Urinary bladder (tissue), 4 donors: ENCODE results near the gene FUT3. TPM values are rescaled to one million over a fixed set of nuclear protein-coding genes. Genes with fewer than 3 reads are reported as not detected.
"Not testable (repeated sequence)": the region's sequence is repeated elsewhere in the genome, so short reads cannot be mapped to it uniquely, and the experiment has no call there.

Experiments
- DNase-seq: peaks from one replicate; pipeline ENCODE4 v3.0.0-alpha.2; 2015; ENCODE audit errors: extremely low spot score
- H3K27ac ChIP-seq: one replicate; pipeline ENCODE4 v1.5.1; 2013; ENCODE audit warnings: low read depth, mild to moderate bottlenecking, moderate library complexity
- H3K36me3 ChIP-seq: one replicate; pipeline ENCODE4 v1.6.1; 2013; ENCODE audit warnings: mild to moderate bottlenecking, moderate library complexity; ENCODE audit not compliant: insufficient read depth
- H3K4me1 ChIP-seq: one replicate; pipeline ENCODE4 v1.6.1; 2013; ENCODE audit warnings: mild to moderate bottlenecking, moderate library complexity; ENCODE audit not compliant: insufficient read depth
- H3K4me3 ChIP-seq: one replicate; pipeline ENCODE4 v1.5.1; 2013; ENCODE audit warnings: low read depth, low read length
- WGBS: extraction: QIAGEN DNeasy Blood & Tissue Kit; methylation state at CpG from one replicate; pipeline ENCODE4 v1.1.7; 2013; 5-methylcytosine and 5-hydroxymethylcytosine counted together
- polyA plus RNA-seq: library from polyadenylated mRNA; stranded (reverse); fragments of 200-250 nt; gene quantifications from one replicate; pipeline ENCODE4 v1.2.3, GENCODE V29; 2013
- total RNA-seq: library from RNA; depleted of rRNA; stranded (reverse); fragments of >200 nt; gene quantifications from one replicate; pipeline ENCODE4 v1.2.3, GENCODE V29; 2014
- donor health status: healthy with polysubstance abuse.
- donor health status: healthy.

The FUT3 gene
- total and polyA plus RNA-seq, 2 donors: 0.29 to 0.63 TPM

DNA sequence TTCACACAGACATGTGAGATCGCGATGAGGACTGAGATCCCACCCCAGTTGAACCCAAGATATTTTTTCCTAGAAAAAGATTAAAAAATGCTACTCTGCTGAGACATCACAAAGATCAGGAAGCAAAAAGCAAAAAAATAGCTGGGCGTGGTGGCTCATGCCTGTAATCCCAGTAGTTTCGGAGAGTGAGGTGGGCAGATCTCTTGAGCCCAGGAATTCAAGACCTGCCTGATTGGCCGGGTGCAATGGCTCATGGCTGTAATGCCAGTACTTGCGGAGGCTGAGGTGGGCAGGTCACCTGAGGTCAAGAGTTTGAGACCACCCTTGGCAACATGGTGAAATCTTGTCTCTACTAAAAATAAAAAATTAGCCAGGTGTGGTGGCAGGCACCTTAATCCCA lies 1.1 kb downstream of the FUT3 start:
- no peaks in the 10 kb centered on the region for H3K36me3 ChIP-seq

GRCh38 chr19:5848621-5849020 lies 2.6 kb downstream of the FUT3 start:
- H3K36me3 ChIP-seq, H3K4me1 ChIP-seq, H3K27ac ChIP-seq, DNase-seq, H3K4me3 ChIP-seq: not testable (repeated sequence)
- 67% methylated on average over 5 of the region's 5 CpGs for WGBS

More for the DNA sequence above, 1.1 kb downstream of the FUT3 start:
- DNase-seq: no peak
- Histone ChIP-seq H3K4me3 (no peak overlapping the region), H3K4me1 (no peaks in the 10 kb centered on the region), H3K27ac (no peak overlapping the region)
- 82% methylated on average over 6 of the region's 6 CpGs for WGBS

- 87% methylated on average over 10 of the region's 10 CpGs for WGBS
- H3K27ac ChIP-seq, H3K4me1 ChIP-seq, H3K4me3 ChIP-seq, DNase-seq, H3K36me3 ChIP-seq: not testable (repeated sequence)
These were observed 3.4 kb downstream of the FUT3 start for GRCh38 chr19:5847846-5848245.

- no peak for DNase-seq
- no peak overlapping the region for H3K4me3 ChIP-seq
- H3K36me3 ChIP-seq: no peaks in the 10 kb centered on the region
- H3K4me1 ChIP-seq: no peaks in the 10 kb centered on the region
- 87% methylated on average over 24 of the region's 24 CpGs for WGBS
- no peak overlapping the region for H3K27ac ChIP-seq
These were observed 6.5 kb downstream of the FUT3 start for GRCh38 chr19:5844456-5845433.

- Histone ChIP-seq H3K36me3 (no peaks in the 10 kb centered on the region), H3K4me3 (no peak overlapping the region), H3K27ac (no peak overlapping the region), H3K4me1 (no peaks in the 10 kb centered on the region)
- no peak for DNase-seq
- WGBS: 93% methylated on average over 21 of the region's 21 CpGs
These were observed 7.8 kb downstream of the FUT3 start for GRCh38 chr19:5843295-5843927.

DNA sequence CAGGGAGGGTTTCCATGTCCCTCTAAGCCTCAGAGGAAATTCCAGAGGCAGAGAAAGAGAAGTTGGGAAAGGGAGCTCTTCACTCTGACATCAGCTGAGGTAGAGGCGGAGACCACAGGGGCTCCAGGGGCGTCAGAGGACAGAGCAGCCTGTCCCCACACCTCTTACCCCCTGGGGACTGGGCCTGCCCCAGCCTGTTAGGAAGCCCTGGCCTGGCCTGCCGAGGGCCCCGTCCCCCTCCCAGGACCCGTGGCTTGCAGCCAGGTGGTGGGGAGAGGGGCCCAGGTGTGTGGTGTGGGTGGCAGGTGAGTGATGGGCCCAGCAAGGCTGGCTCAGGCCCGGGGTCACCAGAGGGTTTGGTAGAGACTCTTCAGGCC lies 9.5 kb downstream of the FUT3 start:
- not testable (repeated sequence) for H3K4me3 ChIP-seq, H3K27ac ChIP-seq, H3K36me3 ChIP-seq, H3K4me1 ChIP-seq, DNase-seq
- 84% methylated on average over 6 of the region's 6 CpGs for WGBS

GRCh38 chr19:5839065-5840017 lies 11.9 kb downstream of the FUT3 start, which contains the start of gene FUT6:
FUT6 (minus strand) TSS chr19:5839702; CDS start chr19:5832567, 7,135 bp downstream.
- 85% methylated on average over 9 of the region's 9 CpGs for WGBS
- H3K4me3 ChIP-seq: no peak within 1 kb of the TSS
- H3K27ac ChIP-seq: no peak within 1 kb of the TSS
- H3K4me1 ChIP-seq: no peaks in the 10 kb centered on the region
- H3K36me3 ChIP-seq: no peaks in the 10 kb centered on the region
- DNase-seq: no peak

GRCh38 chr19:5838353-5839064 lies 12.7 kb downstream of the FUT3 start:
- 56% methylated on average over 20 of the region's 20 CpGs for WGBS
- H3K27ac ChIP-seq: no peak overlapping the region
- no peak for DNase-seq
- no peaks in the 10 kb centered on the region for H3K36me3 ChIP-seq
- H3K4me1 ChIP-seq: no peaks in the 10 kb centered on the region
- no peak overlapping the region for H3K4me3 ChIP-seq

DNA sequence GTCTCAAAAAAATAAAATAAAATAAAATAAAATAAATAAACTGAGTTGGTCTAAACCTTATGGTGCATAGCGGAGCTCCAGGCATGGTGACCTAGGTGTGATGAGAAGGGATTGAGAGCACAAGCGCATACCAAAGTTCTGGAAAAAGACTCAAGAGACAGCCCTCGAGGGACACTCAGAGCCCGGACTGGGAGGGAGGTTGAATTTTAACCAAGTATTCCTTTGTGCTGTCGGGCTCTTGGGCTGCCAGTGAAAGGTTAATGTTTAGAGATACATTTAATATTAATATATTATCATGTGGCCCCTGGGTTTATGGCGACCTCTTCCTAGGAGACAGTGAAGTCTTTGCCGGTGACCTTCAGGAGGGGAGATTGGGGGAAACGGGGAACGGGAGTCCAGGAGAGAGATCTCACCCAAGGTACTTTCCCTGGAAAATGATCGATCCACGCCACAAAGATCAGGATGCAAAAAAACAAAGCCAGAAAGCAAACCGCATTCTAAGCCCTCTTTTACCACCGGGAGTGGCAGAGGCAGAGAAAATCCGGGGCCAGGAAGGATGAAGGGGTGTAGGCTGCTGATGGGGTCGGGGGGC lies 13.4 kb downstream of the FUT3 start:
- H3K36me3 ChIP-seq: no peaks in the 10 kb centered on the region
- H3K27ac ChIP-seq: no peak overlapping the region
- WGBS: 45% methylated on average over 15 of the region's 15 CpGs
- no peak for DNase-seq
- H3K4me1 ChIP-seq: no peaks in the 10 kb centered on the region
- no peak overlapping the region for H3K4me3 ChIP-seq

DNA sequence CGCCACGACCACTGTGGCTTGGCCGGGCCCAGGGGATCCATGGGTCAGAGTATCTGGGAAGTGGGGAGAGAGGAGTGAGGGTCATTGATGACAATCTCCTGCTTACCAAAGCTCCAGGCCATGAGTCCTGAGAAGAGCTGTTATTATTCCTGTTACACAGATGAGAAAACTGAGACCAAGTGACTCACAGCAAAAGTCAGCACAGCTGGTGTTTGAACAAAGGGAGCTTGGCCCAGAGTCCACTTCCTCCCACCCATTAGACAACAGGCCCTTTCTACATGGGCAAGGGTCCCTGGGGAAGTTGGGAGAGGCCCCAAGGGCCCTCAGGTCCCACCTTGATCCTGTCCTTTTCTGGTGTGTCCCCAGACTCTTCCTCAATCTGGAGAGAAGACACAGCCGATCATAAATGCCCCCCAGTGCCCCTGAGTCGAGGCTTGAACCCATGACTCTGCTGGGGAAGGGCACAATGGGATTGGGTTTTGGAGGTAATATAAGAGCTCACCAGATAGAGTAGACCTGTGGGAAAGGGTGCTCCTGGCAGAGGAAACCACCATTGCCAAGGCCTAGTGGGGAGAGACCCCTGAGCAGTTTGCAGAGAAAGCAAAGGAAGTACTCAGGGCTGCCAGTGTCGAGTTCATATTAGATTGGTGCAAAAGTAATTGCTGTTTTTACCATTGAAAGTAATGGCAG lies 18.6 kb downstream of the FUT3 start:
- no peak for DNase-seq
- H3K4me3 ChIP-seq: no peak overlapping the region
- H3K36me3 ChIP-seq: no peaks in the 10 kb centered on the region
- WGBS: 90% methylated on average over 6 of the region's 6 CpGs
- no peak overlapping the region for H3K27ac ChIP-seq
- H3K4me1 ChIP-seq: no peaks in the 10 kb centered on the region

GRCh38 chr19:5832061-5832460 lies 19.2 kb downstream of the FUT3 start:
- Histone ChIP-seq H3K4me1 (no peaks in the 10 kb centered on the region), H3K27ac (no peak overlapping the region), H3K36me3 (no peaks in the 10 kb centered on the region), H3K4me3 (no peak overlapping the region)
- no peak for DNase-seq
- 86% methylated on average over 22 of the region's 22 CpGs for WGBS

DNA sequence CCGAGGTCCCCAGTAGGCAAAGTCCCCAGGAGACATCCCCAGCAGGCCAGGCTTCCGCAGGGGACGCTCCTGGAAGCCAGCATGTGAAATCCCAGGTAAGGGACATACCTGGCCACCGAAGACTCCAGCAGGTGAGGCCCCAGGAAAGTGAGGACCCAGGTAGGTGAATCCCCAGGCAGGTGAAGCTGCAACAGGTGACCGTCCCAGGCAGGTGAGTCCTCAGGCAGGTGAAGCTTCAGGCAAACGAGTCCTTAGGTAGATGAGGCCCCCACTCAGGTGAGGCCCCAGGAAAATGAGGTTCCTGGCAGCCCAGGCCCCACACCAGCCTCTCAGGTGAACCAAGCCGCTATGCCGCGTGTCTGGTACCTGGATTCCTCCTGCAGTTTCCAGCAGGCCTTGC lies 20.1 kb downstream of the FUT3 start:
- WGBS: 91% methylated on average over 9 of the region's 9 CpGs

More for the DNA sequence above, 20.1 kb downstream of the FUT3 start:
- H3K36me3 ChIP-seq: no peaks in the 10 kb centered on the region
- H3K27ac ChIP-seq: no peak overlapping the region
- H3K4me1 ChIP-seq: no peaks in the 10 kb centered on the region
- H3K4me3 ChIP-seq: no peak overlapping the region
- DNase-seq: no peak
